CD4-positive, alpha-beta T cell treated with Interferon alpha-2 for 1 hour (primary cell): ENCODE measurements around the gene OGG1.

ENCODE experiments used
- DNase-seq, 2 donors: peaks; one replicate each; pipeline ENCODE4 v3.0.0-alpha.2; 2020 to 2022

OGG1 gene

DNA sequence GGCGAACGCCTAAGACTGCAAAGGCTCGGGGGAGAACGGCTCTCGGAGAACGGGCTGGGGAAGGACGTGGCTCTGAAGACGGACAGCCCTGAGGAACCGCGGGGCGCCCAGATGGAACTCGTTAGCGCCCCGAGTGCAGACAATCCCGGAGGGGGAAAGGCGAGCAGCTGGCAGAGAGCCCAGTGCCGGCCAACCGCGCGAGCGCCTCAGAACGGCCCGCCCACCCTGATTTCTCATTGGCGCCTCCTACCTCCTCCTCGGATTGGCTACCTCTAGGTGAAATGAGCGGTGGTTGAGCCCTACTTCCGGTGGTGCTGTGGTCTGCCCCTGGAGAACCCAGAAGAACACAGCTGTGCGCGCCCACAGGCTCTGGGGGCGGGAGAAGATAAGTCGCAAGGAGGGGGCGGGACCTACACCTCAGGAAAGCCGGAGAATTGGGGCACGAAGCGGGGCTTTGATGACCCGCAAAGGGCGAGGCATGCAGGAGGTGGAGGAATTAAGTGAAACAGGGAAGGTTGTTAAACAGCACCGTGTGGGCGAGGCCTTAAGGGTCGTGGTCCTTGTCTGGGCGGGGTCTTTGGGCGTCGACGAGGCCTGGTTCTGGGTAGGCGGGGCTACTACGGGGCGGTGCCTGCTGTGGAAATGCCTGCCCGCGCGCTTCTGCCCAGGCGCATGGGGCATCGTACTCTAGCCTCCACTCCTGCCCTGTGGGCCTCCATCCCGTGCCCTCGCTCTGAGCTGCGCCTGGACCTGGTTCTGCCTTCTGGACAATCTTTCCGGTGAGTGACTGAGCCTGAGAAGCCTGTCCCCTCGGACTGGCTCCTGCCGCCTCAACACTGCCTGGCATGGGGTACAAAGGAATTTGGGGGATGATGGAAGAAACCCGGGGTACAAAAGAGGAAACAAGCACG is at the start of gene OGG1:
Gene OGG1 (plus strand): TSS at position 308 of the 911 bp plus-strand sequence. CDS start 335 bp downstream, at position 643.
- peak; percentile 96 to 97 for DNase-seq

DNA sequence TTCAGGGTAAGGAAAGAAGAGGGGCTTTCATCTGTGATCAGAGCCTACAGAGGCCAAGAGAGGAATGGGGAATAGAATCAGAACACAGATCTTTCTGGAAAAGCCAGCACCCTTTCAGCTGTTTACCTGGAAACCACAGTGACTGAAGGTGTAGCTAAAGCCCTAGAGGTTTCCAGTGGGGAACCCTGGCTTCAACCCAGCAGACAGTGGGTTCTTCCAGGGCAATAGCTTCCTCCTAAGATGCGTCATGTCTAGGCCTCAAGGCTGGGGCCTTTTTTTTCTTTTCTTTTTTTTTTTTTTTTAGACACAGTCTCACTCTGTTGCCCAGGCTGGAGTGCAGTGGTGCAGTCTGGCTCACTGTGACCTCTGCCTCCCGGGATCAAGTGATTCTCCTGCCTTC is 49.2 kb upstream of the OGG1 start:
- DNase-seq: no peak

DNA sequence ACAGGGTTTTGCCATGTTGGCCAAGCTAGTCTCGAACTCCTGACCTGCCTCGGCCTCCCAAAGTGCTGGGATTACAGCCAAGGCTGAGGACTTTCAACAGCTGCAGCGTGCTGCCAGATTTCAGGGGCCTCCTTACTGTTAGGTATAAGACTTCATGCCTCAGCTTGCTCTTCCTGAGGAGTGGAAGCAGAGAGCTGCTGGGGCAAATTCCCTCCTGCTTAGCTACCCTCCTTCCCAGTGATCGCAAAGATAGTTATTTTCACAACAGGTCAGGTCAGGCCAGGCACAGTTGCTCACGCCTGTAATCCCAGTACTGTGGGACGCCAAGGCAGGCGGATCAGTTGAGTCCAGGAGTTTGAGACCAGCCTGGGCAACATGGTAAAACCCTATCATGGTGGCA is 48.7 kb upstream of the OGG1 start:
- DNase-seq: no peak

DNA sequence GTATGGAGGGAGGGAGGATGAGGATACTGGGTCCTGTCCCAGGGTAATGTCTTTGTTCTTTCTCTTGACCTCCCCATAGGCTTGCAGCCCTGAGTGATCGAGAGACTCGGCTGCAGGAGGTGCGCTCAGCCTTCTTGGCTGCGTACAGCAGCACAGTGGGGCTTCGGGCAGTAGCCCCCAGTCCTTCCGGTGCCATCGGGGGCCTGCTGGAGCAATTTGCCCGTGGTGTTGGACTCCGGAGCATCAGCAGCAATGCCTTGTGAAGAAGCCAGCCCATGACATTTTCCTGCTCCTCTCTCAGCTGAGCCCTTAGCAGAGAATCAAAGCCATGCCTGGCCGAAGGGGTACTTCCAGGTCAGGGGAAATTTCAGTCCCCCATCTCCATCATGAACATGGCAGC is 48.0 kb upstream of the OGG1 start:
- DNase-seq: no peak

DNA sequence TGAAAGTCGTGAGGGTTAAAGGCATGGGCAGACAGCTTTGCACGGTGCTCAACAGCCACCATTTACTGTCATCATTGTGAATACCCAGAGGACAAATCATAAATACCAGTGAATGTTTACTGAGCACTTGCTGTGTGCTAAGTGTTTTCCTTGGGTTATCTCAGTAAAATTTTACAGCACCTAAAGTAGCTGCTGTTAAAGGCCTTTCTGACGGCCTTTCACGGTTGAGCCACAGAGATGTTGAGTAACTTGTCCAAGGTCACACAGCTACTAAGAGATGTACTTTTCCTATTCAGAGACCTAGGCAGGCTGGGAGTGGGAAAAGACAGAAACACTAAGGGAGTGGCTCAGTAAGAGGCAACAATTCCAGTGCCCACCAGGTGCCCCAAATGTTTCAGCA is 46.5 kb upstream of the OGG1 start:
- no peak for DNase-seq

DNA sequence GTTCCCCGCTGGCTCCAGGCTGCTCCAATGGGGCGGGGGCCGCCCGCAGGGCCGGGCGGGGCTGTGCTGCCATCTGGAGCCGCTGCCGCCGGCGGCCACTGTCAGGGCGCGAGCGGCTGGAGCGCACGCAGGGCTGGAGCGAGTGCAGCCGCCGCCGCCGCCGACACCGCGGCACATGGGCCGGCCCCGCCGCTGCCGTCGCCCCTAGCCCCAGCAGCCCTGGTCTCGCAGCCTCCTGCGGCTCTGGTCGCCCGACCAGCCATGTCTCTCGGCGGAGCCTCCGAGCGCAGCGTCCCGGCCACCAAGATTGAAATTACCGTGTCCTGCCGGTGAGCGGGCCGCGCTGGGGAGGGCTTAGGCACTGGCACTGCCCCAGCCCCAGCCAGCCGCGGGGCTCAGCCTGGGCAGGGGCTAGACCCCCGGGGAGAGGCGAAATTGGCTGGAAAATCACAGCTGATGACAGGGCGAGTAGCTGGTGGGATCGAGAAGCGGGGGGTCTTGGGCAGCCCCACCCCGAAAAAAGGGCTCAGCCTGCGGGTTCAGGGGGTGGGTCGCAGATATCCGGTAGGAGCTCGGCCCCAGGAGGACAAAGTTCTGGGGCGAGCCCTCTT is 45.9 kb upstream of the OGG1 start, which contains the start of gene CPNE9:
Gene CPNE9 (plus strand): TSS at position 98 of the 611 bp plus-strand sequence. CDS start 164 bp downstream, at position 262.
- DNase-seq: no peak

DNA sequence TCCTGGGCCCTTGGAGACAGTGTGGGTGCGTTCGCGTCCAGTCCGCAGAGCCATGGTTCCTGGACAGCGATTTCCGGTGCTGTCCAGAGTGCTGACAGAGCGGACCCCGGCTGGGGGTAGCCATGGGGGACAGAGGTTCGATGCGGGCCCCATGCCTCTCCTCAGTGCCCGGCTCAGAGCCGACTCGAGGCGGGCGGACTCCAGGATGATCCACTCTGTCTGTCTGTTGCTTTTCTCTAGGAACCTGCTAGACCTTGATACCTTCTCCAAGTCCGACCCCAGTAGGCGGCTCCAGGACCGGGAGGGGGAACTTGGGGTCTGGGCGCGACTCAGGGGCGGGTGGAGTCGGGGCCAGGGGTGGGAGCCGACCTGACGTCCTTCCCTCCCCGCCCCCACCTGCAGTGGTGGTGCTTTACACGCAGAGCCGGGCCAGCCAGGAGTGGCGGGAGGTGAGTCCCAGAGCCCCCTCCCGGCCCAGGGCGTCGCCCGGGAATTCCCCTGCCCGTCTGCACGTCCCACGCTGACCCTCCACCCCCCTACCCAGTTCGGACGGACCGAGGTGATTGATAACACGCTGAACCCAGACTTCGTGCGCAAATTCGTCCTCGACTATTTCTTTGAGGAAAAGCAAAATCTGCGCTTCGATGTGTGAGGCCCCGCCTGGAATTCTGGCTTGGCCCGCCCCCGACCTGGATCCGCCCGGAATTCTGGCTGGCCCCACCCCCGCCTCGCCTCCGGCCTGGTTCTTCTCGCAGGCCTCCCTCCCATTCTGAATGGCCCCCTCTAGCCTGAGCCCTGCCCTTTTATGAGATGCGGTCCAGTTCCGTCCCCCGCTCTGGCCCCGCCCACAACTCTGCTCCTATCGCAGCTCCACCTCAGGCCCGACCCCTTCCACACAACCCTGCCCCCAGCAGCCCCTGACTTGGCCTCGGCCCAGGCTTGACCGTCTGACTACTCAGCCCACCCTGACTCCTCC is 45.1 kb upstream of the OGG1 start:
- DNase-seq: peak in 1 of 2 donors; percentile 20

DNA sequence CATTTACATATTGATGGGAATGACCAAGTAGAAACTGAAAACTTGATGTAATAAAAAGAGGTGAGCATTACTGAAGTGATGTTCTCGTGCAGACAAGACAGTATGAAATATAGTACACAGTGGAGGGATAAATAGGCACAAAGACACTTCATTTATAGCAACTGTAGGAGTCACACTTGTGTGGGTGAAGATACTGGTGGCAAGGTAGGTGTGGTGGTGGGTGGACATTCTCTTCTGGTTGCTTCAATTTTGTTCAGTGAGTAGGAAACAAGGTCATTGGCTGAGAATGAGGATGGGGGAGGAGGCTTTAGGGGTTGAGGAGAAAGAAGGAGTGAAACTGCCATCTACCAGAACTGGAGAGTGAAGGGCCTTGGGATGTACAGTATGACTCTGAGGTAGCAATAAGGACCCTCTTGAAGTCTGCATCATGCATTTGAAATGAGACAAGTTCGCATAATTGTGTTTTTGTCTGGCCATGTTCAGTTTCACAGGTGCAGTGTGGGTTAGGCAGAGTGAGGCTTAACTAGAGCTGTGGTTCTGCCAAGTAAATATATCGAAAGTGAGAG is 39.5 kb upstream of the OGG1 start:
- no peak for DNase-seq

DNA sequence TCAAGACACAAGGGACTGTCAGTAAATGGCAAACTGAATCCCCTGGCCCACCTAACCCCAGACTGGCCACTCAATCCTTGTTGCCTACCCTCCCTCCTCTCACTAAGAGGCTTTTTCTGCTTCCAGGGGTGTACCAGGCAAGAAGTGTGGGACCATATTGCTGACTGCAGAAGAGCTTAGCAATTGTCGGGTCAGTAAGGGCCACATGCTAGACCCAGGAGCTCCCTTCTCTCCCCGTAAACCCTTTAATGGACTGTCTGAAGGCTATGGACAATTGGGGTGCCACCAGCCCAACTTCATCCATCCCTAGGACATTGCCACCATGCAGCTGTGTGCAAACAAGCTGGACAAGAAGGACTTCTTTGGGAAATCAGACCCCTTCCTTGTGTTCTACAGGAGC is 37.3 kb upstream of the OGG1 start:
- no peak for DNase-seq

DNA sequence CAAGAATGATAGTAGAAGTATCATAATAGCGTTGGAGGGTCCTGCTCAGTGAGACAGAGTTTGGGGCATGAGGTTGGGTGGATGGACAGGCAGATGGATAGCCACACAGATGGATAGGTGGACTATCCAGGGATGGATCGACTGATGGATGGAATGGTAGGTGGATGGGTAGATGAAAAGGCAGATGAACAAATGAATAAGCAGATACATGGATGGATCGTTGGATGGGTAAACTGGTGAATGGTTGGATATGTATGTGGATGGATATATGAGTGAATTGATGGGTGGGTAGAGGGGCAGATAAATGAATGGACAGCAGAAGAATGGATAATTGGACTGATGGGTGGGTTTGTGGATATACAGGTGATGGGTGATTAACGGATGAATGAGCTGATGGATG is 36.6 kb upstream of the OGG1 start:
- no peak for DNase-seq

DNA sequence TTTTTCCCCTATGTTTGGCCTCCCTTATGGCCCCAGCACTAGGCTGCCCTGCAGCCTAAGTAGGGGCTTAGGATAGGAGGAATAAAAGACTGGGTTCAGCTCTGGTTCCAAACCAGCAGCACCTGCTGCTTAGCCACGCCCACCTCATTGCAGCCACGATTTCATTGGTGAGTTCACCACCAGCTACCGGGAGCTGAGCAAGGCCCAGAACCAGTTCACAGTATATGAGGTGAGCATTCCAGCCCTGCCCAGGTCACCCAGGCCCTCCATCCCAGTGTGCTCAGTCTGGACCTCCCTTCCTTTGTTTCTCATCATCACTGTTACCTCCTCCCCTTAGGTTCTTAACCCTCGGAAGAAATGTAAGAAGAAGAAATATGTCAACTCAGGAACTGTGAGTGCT is 34.6 kb upstream of the OGG1 start:
- DNase-seq: no peak

DNA sequence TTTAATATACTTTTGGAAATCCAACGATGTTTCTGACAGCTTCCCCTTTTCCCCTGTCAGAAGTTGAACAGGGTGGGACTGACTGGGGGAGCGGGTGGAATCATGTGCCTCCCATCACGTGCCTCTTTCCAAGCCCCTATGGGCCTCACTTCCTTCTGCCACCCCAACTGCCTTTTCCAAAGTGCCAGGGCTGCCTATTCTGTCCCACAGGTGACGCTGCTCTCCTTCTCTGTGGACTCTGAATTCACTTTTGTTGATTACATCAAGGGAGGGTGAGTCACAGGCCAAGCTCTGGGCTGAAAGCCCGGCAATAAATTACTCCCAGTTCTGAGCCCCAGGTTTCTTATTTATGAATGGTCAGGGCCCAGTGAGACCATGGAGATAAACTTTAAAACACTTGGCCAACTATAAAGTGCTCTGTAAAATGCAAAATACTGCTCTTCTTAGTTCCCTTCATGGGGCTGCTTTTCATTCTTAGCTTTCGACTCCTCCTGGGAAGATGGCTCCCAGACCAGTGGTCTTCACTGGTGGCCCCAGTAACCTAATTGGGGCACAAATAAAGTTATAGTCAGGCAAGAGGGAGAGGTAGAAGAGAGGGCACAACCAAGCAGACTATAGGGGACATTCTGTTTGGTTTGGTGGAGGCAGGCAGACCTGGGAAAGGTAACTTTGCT is 33.9 kb upstream of the OGG1 start:
- peak; percentile 49 to 59 for DNase-seq

DNA sequence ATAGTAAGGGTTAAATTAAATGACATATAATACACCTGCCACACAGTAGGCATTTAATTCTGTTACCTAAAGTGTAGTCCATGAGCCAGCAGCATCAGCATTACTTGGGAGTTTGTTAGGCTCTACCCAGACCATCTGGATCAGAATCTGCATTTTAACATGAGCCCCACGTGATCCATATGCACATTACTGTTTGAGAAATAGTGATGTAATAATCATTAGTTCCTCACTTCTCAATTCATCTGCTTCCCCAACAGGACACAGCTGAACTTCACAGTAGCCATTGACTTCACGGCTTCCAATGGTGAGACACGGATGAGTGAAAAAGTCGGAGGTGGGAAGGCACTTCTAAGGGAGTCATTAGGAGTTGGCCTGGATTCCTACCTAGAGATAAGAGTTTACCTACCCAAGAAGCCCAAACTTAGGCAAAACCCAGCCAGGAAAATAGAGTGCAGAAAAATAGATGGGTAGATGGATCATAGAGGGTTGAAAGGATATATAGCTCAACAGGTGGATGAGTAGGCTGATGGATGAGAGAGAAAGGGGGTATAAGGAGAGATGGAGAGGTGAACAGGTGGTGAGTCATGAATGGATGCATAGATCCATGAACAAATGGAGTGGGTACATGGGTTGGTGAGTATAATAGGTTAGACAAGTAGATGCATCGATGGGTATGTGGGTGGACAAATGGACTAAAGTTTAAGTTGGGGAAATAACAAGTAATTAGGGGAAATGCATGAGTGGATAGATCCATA is 32.8 kb upstream of the OGG1 start:
- no peak for DNase-seq

DNA sequence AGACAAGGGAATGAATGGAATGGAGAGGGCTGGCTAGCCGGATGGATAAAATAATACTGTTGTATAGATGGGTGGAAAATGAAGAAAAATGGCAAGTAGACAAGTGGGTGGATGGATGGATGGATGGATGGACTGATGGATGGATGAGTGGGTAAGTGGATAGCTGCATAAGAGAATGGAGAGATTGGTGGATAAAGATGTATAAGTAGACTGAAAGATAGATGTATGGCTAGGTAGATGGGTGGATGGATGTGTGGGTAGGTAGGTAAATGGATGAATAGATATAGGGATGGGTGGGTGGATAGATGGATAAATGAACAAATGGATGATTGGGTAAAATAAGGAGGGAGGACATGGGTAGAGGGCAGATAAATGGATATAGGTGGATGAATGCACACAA is 32.2 kb upstream of the OGG1 start:
- DNase-seq: no peak

DNA sequence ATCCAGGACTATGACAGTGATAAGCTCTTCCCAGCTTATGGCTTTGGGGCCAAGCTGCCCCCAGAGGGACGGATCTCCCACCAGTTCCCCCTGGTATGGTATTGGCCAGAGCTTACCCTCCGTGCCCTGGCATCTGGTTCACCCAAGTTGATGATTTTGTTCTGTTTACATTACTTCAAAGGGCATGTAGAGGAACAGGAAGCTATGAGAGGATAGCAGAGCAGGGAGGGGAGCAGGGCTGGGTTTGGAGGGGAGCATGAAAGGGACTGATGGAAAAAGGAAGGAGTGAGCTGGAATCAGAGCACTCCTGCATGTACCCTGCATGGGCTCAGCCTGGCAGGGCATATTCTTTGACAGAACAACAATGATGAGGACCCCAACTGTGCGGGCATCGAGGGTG is 31.6 kb upstream of the OGG1 start:
- no peak for DNase-seq

DNA sequence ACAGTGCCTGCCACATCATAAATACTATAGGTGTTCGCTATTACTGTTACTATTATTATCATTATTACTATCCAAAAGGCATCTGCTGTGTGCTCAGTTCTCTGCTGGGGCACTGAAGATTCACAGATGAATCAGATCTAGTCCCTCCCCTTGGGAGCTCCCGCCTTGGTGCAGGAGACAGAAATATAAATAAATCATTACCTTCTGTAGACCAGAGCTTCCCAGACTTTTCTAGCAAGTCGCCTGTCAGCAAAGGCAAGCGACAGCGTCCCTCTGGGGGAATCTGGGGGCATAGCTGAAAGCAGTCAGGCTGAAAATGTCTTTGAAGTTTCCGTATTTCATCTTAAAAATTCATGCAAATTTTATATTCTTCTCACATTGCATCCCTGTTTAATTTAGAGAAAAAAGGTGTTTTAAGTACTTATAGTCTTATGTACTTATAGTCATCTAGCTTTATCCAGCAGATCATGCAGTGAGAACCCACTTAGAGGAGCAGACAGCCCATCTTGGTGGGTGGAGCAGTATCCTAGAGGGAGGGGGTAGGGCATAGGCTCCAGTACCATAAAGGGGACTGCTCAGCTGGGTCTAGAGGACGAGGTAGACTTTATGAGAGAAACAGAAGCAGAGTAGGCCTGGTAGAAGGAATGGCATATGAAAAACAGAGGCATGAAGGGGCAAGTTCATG is 28.6 kb upstream of the OGG1 start:
- no peak for DNase-seq

DNA sequence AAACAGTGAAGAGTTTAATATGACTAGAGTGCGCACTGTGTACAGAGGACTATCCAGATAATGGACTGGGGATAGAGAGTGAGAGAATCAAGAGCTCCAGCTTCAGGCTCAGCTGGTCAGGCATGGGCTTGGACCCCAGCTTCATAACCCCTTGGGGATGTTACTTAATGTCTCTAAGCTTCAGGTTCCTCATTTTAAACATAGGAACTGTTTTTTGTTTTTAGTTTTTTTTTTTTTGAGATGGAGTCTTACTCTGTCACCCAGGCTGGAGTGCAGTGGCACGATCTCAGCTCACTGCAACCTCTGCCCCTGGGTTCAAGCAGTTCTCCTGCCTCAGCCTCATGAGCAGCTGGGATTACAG is 28.1 kb upstream of the OGG1 start:
- no peak for DNase-seq

DNA sequence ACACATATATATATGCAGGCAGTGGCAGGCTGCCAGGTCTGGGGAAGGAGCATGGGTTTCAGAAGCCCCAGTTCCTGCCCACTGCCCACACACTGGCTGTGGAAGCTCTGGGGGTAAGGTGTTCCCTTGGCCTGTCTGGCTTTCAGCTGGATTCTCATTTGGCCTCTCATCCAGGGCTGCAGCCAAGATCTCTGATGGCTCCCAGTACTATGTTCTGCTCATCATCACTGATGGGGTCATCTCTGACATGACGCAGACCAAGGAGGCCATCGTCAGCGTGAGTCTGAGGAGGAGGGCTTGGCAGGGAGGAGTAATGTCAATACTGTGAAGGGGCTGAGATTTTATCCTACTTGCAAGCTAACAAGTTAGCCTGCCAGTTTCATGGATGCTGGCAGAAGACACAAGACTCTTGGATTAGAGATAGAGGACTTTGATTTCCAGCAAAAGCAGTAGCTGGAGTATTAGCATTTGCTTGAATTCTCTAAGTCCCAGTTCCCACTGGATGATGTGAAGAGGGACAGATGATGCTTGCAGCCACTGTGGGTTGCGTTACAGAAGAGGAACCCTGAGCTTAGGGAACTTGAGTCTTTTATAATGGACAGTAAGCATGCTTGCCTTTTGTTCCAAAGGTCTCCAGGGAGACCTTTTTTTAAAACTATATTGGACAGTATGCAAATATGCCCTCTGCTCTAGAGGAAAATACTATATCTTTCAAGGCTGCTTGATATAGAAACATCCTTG is 23.8 kb upstream of the OGG1 start:
- DNase-seq: no peak

DNA sequence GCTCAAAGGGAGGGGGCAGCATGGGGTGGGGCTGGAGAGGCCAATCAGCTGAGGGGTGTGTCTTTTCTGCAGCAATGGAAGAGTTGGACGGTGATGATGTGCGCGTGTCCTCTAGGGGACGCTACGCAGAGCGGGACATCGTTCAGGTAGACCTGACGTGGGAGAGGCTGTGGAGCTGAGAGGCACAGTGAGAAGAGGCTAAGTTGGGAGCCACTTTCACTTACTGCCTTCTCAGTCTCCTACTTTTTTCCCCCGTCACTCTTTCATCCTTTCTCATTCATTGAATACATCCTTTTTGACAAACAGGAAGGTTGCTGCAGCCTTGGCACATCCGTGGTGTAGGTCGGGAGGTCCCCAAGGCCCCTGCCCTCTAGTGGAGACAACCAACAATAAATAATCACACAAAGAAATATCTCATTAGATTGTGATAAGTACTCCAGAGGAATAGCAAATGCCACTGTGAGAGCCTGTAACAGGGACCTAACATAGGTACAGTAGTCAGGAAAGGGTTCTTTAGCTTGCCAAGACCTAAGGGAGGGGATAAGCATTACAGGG is 22.6 kb upstream of the OGG1 start:
- DNase-seq: peak; percentile 59 to 75

DNA sequence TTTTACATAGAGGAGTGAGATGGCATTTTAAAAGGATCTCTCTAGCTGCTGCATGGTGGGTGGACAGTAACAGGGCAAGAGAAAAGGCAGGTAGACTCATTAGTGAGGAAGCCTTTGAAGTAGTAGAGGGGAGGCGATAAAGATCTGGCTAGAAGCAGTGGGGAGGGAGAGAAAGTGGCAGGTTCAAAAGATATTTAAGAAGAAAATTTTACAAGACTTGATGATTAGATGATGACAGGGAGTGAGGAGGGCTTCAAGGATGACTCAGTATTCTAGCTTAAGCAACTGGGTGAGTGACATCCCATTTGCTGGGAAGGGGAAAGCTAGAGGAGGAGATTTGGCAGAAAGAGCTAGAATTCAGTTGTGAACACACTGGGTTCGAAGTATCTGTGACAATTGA is 22.0 kb upstream of the OGG1 start:
- no peak for DNase-seq
